Suprapubic skin (tissue), 4 donors: ENCODE measurements around the gene WDFY2.

Source experiments
- EP300 ChIP-seq: sonication (generic); formaldehyde crosslinking; IDR thresholded peaks from one replicate; pipeline ENCODE4 v1.6.1; 2017; ENCODE audit warnings: antibody characterized with exemption
- POLR2A ChIP-seq, 2 donors: fragments of 450-650 bp; IDR thresholded peaks; one replicate each; pipeline ENCODE4 v1.6.1; 2017; ENCODE audit warnings: antibody characterized with exemption in 2 of 2, mild to moderate bottlenecking in 2 of 2, moderate library complexity in 2 of 2
- POLR2AphosphoS5 ChIP-seq, 3 donors: sonication (generic); formaldehyde crosslinking; IDR thresholded peaks; one replicate each; pipeline ENCODE4 v1.6.1; 2017; ENCODE audit warnings: antibody characterized with exemption in 3 of 3
- TF ChIP-seq, protein P1 (sequence below), 2 donors: fragments of 200-600 bp in 1 of 2; fragments of 450-650 bp in 1 of 2; sonication (generic) in 1 of 2; IDR thresholded peaks; one replicate each; pipeline ENCODE4 v1.5.1; 2016 to 2019; ENCODE audit warnings: antibody characterized with exemption in 2 of 2, mild to moderate bottlenecking in 1 of 2, moderate library complexity in 1 of 2

DNA sequence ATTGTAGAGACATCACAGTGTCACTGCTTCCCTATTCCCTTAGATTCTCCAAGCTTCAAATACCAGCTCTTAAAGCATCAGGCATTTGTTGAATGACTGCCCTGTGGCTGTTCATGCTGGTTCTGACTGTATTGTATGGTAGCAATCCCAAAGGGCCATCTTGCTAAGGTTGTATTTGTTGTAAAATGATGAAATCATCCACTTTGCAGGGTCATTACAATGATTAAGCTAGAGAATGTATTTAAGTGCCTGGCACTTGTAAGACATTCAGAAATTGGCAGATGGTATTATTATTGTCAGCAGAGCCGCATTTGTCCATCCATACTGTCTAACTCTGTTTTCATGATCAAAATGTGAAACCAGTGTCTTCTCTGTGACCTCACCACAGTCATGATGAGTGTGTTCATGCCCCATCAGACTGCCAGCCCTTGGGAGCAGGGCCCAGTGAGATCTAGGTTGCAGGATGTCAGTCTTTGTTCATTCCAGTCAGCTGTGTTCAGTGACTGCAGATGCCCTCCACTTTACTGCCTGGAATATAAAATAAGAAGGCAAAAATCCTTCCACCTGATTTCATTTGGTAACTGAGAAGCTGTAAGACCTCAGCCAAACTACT, 133.6 kb downstream of the WDFY2 start:
- TF ChIP-seq, protein P1, sequence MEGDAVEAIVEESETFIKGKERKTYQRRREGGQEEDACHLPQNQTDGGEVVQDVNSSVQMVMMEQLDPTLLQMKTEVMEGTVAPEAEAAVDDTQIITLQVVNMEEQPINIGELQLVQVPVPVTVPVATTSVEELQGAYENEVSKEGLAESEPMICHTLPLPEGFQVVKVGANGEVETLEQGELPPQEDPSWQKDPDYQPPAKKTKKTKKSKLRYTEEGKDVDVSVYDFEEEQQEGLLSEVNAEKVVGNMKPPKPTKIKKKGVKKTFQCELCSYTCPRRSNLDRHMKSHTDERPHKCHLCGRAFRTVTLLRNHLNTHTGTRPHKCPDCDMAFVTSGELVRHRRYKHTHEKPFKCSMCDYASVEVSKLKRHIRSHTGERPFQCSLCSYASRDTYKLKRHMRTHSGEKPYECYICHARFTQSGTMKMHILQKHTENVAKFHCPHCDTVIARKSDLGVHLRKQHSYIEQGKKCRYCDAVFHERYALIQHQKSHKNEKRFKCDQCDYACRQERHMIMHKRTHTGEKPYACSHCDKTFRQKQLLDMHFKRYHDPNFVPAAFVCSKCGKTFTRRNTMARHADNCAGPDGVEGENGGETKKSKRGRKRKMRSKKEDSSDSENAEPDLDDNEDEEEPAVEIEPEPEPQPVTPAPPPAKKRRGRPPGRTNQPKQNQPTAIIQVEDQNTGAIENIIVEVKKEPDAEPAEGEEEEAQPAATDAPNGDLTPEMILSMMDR (IDR thresholded peaks at IDR 0.05) = no peak
- TF ChIP-seq POLR2AphosphoS5 (IDR thresholded peaks at IDR 0.05) (no peak), POLR2A (IDR thresholded peaks at IDR 0.05) (no peak), EP300 (no peak)
